Pancreas (tissue), 10 donors: ENCODE measurements around the gene EXOSC7. TPM values are rescaled to one million over a fixed set of nuclear protein-coding genes. Genes with fewer than 3 reads are reported as not detected.

Experiments used
- ATAC-seq, 4 donors: fragments of 200-7000 bp; cut with Tn5 transposase; one replicate each; pipeline versions ENCODE4 v1.8.0 to v1.9.1; 2020; ENCODE audit warnings: mild to moderate bottlenecking in 4 of 4, moderate library complexity in 4 of 4
- DNase-seq, 6 donors: peaks; one replicate each; pipeline ENCODE4 v3.0.0-alpha.2; 2020
- FAIRE-seq: peaks from 2 replicates; lab custom pipeline; 2012; peaks lifted over from hg19 to GRCh38; lab: Jason Lieb, UNC
- H3K27ac ChIP-seq, 4 donors: fragments of 200-600 bp; sonication (generic); 1 replicate in 3 of 4; 2 replicates in 1 of 4; pipeline versions ENCODE4 v1.5.0 to v1.8.0; 2020
- H3K27me3 ChIP-seq, 4 donors: fragments of 200-600 bp; one replicate each; pipeline ENCODE4 v1.8.0; 2021
- H3K36me3 ChIP-seq, 3 donors: fragments of 200-600 bp; sonication (generic) in 1 of 3; one replicate each; pipeline versions ENCODE4 v1.5.0 to v1.8.0; 2020 to 2021
- H3K4me1 ChIP-seq, 3 donors: fragments of 200-600 bp; one replicate each; pipeline ENCODE4 v1.8.0; 2021
- H3K4me3 ChIP-seq, 4 donors: fragments of 200-600 bp; sonication (generic) in 2 of 4; one replicate each; pipeline versions ENCODE4 v1.5.0 to v1.8.0; 2020 to 2021
- H3K9me3 ChIP-seq, 4 donors: fragments of 200-600 bp; one replicate each; pipeline ENCODE4 v1.8.0; 2021
- WGBS, 2 donors: extraction: QIAGEN DNeasy Blood & Tissue Kit; methylation state at CpG; one replicate each; pipeline ENCODE4 v1.1.7; 2013; 5-methylcytosine and 5-hydroxymethylcytosine counted together
- intact Hi-C, 3 donors: fragments of 100-400 bp; cut with DNase I; formaldehyde crosslinking; loops; one replicate each; pipeline versions ENCODE4 v1.11.1 to v1.14.2; 2022
- polyA plus RNA-seq, 2 donors: library from polyadenylated mRNA; stranded (reverse); fragments of 200-250 nt; gene quantifications; one replicate each; pipeline ENCODE4 v1.2.3, GENCODE V29; 2013
- total RNA-seq, 6 donors: library from RNA; stranded (reverse); fragmentation: NEBNext Ultra II Directional in 4 of 6; extraction: Animal tissue kit (Norgen Biotek cat#: 25700) in 4 of 6; gene quantifications; one replicate each; pipeline versions ENCODE4 v1.2.1 to v1.2.4, GENCODE V29; 2021 to 2023
- TF ChIP-seq, protein P1 (sequence below), 4 donors: fragments of 200-600 bp; sonication (generic) in 3 of 4; IDR thresholded peaks; one replicate each; pipeline versions ENCODE4 v1.5.0 to v1.8.0; 2021; ENCODE audit warnings: antibody characterized with exemption in 4 of 4
- donor health status: healthy with polysubstance abuse.
- donor health status: DM: no; HTN: no; CAD: no; lungs with moderate emphysema.
- donor health status: DM: no; HTN: no; CAD: no.
- donor health status: control.
- donor health status: control.
- donor health status: Bipolar disorder and iron deficiency.
- donor health status: DM: yes; HTN: yes; CAD: no.
- donor health status: DM: no; HTN: no; CAD: no.
- donor health status: DM: no; HTN: no; CAD: no.
- donor health status: DM: yes; HTN: yes; CAD: no.

Gene EXOSC7
- total and polyA plus RNA-seq, 8 donors: 9.2 to 21.8 (median 13.5) TPM

DNA sequence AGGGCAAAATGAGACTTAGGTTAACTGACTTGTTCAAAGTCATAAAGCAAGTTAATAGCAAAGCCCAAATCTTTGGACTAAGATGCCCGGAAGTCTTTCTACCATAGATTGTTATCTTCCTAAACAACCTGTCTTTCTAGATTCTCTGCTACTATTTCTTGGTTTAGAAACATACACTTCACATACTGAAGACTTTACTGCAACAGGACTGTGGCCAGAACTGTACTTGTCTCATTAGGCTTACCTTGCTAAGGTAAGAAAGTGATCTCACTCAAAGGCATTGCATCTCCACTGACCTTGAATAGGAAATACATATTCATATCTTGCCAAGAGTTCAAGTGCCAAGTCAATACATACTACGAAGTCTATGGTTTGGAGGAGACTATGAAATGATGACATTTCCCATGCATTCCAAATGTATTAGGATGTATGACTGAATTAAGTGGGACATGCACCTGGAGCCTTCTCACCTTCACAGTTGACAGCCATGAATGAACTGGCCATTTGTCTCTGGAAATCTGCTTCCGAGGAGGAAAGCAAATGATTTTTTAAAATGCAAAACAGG lies 5.0 kb upstream of the EXOSC7 start:
- Histone ChIP-seq H3K27me3 (no peaks in the 10 kb centered on the region), H3K4me1 (peaks cover 0 to 16% (median 0%) of the 10 kb centered on the region in 3 donors), H3K36me3 (no peaks in the 10 kb centered on the region), H3K4me3 (no peak overlapping the region), H3K9me3 (no peaks in the 10 kb centered on the region), H3K27ac (no peak overlapping the region)
- TF ChIP-seq, protein P1, sequence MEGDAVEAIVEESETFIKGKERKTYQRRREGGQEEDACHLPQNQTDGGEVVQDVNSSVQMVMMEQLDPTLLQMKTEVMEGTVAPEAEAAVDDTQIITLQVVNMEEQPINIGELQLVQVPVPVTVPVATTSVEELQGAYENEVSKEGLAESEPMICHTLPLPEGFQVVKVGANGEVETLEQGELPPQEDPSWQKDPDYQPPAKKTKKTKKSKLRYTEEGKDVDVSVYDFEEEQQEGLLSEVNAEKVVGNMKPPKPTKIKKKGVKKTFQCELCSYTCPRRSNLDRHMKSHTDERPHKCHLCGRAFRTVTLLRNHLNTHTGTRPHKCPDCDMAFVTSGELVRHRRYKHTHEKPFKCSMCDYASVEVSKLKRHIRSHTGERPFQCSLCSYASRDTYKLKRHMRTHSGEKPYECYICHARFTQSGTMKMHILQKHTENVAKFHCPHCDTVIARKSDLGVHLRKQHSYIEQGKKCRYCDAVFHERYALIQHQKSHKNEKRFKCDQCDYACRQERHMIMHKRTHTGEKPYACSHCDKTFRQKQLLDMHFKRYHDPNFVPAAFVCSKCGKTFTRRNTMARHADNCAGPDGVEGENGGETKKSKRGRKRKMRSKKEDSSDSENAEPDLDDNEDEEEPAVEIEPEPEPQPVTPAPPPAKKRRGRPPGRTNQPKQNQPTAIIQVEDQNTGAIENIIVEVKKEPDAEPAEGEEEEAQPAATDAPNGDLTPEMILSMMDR (IDR thresholded peaks at IDR 0.05): no peak
- 46 to 47% methylated on average over 3 of the region's 3 CpGs for WGBS, 2 donors
- intact Hi-C loops: no loop called here
- DNase-seq: no peak
- no peak for FAIRE-seq
- no peak for ATAC-seq

DNA sequence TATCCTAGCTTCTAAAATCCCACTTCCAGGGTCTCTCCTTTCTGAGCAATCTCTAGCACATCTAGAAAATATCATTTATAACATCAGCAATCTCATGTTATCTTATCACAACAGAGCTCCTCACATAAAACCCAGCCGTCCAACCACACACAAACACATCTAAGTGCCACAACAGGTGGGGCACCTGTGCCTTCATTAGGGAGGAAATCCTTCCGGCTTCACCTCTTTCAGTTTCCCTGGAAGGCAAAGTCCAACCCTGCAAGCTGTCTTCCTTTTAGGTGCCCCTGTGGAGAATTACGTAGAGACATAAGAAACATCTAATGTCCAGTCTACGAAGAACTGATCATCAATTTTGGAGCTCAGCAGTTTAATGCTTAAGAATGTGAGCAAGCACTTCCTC lies 1.6 kb upstream of the EXOSC7 start:
- DNase-seq (no peak), ATAC-seq (no peak), FAIRE-seq (no peak)
- H3K27me3 ChIP-seq: no peaks in the 10 kb centered on the region
- TF ChIP-seq, protein P1 (IDR thresholded peaks at IDR 0.05): no peak
- intact Hi-C loops: no loop called here
- H3K27ac ChIP-seq: no peak overlapping the region
- WGBS, 2 donors: 55 to 56% methylated on average over 4 of the region's 4 CpGs
- H3K4me3 ChIP-seq: peak overlapping the region in 2 of 4 donors; percentile 86 to 95
- no peaks in the 10 kb centered on the region for H3K36me3 ChIP-seq
- H3K9me3 ChIP-seq: no peaks in the 10 kb centered on the region
- peaks cover 9 to 30% (median 11%) of the 10 kb centered on the region in 3 donors for H3K4me1 ChIP-seq

DNA sequence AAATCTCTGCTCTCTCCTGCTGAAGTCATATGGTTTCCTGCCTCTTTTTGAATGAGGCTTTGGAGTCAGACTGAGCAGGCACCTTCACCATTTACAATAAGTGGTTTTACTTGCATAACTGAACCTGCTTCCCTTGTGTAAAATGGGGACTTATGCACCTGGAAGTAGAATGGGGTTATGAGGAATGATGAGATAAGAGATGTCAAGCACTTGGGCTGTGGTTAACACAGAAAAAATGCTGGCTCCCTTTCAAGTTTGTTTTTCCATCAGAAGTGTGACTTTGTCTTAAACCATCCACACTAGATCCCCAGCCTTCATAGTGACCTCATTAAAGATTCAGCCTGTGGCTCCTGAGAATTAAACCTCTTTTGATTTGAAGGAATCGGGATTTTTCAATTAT lies 5.2 kb downstream of the EXOSC7 start:
- no peaks in the 10 kb centered on the region for H3K27me3 ChIP-seq
- ATAC-seq (peak in 2 of 4 donors; percentile 16 to 33), DNase-seq (no peak), FAIRE-seq (no peak)
- H3K36me3 ChIP-seq: no peaks in the 10 kb centered on the region
- 52 to 56% methylated on average over 1 of the region's 1 CpG for WGBS, 2 donors
- H3K4me3 ChIP-seq: no peak overlapping the region
- H3K4me1 ChIP-seq: peaks cover 38 to 45% (median 39%) of the 10 kb centered on the region in 3 donors
- H3K9me3 ChIP-seq: no peaks in the 10 kb centered on the region
- intact Hi-C loops: no loop called here
- TF ChIP-seq, protein P1 (IDR thresholded peaks at IDR 0.05): no peak
- peak overlapping the region in 1 of 4 donors; percentile 37 for H3K27ac ChIP-seq

DNA sequence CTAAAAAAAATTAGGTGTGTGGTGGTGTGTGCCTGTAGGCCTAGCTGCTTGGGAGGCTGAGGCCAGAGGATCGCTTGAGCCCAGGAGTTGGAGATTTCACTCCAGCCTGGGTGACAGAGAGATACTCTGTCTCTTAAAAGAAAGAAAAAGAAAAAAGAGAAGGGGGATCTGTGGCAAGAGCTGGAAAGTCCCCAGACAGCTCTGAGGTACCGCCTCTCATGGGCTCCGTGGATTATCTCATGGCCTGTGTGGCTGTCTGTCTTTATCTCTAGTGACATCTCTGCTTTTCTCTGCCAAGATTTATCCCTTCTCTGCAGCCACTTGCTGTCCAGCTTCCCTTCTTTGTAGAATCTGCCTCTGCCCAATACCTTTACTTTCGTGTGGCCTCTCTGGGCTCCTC lies 5.7 kb downstream of the EXOSC7 start:
- Histone ChIP-seq H3K36me3 (no peaks in the 10 kb centered on the region), H3K27ac (peak overlapping the region in 1 of 4 donors; percentile 37), H3K27me3 (no peaks in the 10 kb centered on the region), H3K4me1 (peaks cover 38 to 45% (median 39%) of the 10 kb centered on the region in 3 donors), H3K9me3 (no peaks in the 10 kb centered on the region), H3K4me3 (no peak overlapping the region)
- TF ChIP-seq, protein P1 (IDR thresholded peaks at IDR 0.05): no peak
- 83 to 88% methylated on average over 4 of the region's 4 CpGs for WGBS, 2 donors
- intact Hi-C loops: no loop called here
- ATAC-seq (no peak), FAIRE-seq (no peak), DNase-seq (no peak)

DNA sequence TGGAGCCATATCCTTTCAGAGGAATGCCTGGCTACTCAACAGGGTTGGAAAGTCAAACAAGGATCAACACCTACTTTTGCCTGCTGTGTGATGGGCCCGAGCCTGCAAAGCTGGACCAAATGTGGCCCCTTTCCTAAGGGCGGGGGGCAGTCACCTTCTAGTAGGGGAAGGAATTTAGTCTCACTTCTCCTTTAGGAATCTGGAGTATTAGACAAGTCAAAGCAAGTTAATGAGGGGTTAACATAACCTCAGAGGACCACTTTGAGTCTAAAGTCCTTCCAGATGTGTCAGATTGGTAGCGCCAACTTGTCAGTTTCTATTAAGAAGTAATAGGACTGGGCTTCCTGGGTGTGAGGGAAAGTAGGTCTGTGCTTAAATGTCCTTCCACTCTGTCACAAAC lies 6.8 kb downstream of the EXOSC7 start:
- no peaks in the 10 kb centered on the region for H3K27me3 ChIP-seq
- peak overlapping the region in 2 of 4 donors; percentile 46 to 76 for H3K27ac ChIP-seq
- no peak overlapping the region for H3K4me3 ChIP-seq
- H3K9me3 ChIP-seq: no peaks in the 10 kb centered on the region
- DNase-seq (no peak), ATAC-seq (peak in 1 of 4 donors; percentile 16), FAIRE-seq (no peak)
- intact Hi-C loops: no loop called here
- TF ChIP-seq, protein P1 (IDR thresholded peaks at IDR 0.05): no peak
- 79 to 81% methylated on average over 3 of the region's 3 CpGs for WGBS, 2 donors
- H3K4me1 ChIP-seq: peaks cover 29 to 35% (median 30%) of the 10 kb centered on the region in 3 donors
- H3K36me3 ChIP-seq: no peaks in the 10 kb centered on the region
